NB4 (cell line): ENCODE data around the gene DRAXIN.

Experiments
- CTCF ChIP-seq: IDR thresholded peaks from one replicate; pipeline ENCODE4 v1.5.1; 2012; ENCODE audit warnings: low read depth, low read length
- MAX ChIP-seq: IDR thresholded peaks from 2 replicates; pipeline ENCODE4 v1.6.1; 2011; ENCODE audit warnings: low read depth, low read length
- MYC ChIP-seq: IDR thresholded peaks from 2 replicates; pipeline ENCODE4 v1.6.1; 2011; ENCODE audit warnings: low read depth, low read length
- POLR2A ChIP-seq: IDR thresholded peaks from 2 replicates; pipeline ENCODE4 v1.6.1; 2011; ENCODE audit warnings: mild to moderate bottlenecking; ENCODE audit not compliant: insufficient read length; ENCODE audit errors: extremely low read depth

GRCh38 chr1:11659748-11660147 is 31.8 kb upstream of the DRAXIN start:
- TF ChIP-seq MAX (no peak), CTCF (no peak), POLR2A (no peak), MYC (no peak)
